GM12878 (cell line): ENCODE measurements around the gene OSGIN1. TPM values are rescaled to one million over a fixed set of nuclear protein-coding genes. Genes with fewer than 3 reads are reported as not detected.

Source experiments
- ATAC-seq: fragments of 200-7000 bp; cut with Tn5 transposase; 3 replicates; pipeline ENCODE4 v1.9.1; 2020; ENCODE audit warnings: mild to moderate bottlenecking, moderate library complexity
- BruUV-seq: library from RNA; stranded (reverse); fragments of 400-500 nt; replicated peaks from 2 replicates; lab custom pipeline; 2021; lab: Mats Ljungman, UMichigan
- CTCF ChIA-PET: fragments of 300-600 bp; sonication (Branson Sonifier 250); formaldehyde crosslinking; extraction: SDS; loops from one replicate; lab custom pipeline; 2021; ENCODE audit warnings: inconsistent platforms; lab: Yijun Ruan, JAX
- POLR2A ChIA-PET: fragments of 350-600 bp; formaldehyde crosslinking; extraction: SDS; loops from one replicate; lab custom pipeline; 2021; ENCODE audit warnings: inconsistent platforms; lab: Charles Lee
- RAD21 ChIA-PET: fragments of 300-600 bp; sonication (Branson Sonifier 250); formaldehyde crosslinking; loops from one replicate; lab custom pipeline; 2023; ENCODE audit warnings: antibody characterized with exemption; ENCODE audit not compliant: unreplicated experiment; lab: Charles Lee
- SMC1A ChIA-PET: fragments of 300-600 bp; sonication (Branson Sonifier 250); formaldehyde crosslinking; loops from one replicate; lab custom pipeline; 2023; ENCODE audit not compliant: unreplicated experiment, uncharacterized antibody; lab: Charles Lee
- DNase-seq: peaks from one replicate; pipeline ENCODE4 v3.0.0-alpha.2; 2011; ENCODE audit warnings: low read depth, low spot score
- FAIRE-seq: peaks from 3 replicates; lab custom pipeline; 2011; peaks lifted over from hg19 to GRCh38; lab: Jason Lieb, UNC
- H2AFZ ChIP-seq: 2 replicates; pipeline ENCODE4 v1.6.0; 2011; ENCODE audit warnings: low read depth, low read length, control low read depth; ENCODE audit not compliant: control insufficient read depth
- H3K27ac ChIP-seq: 2 replicates; pipeline ENCODE4 v1.5.1; 2011; ENCODE audit warnings: control low read depth; ENCODE audit not compliant: control insufficient read depth, insufficient read depth
- H3K27me3 ChIP-seq, 2 experiments: replicated peaks in 1 of 2; 2 replicates each; pipeline versions ENCODE4 v1.6.0 to v1.6.1; 2011; ENCODE audit warnings: low read length in 1 of 2; ENCODE audit not compliant: control insufficient read depth in 2 of 2, insufficient read depth in 2 of 2
- H3K36me3 ChIP-seq, 2 experiments: 2 replicates each; pipeline ENCODE4 v1.5.1; 2011; ENCODE audit warnings: low read length in 1 of 2; ENCODE audit not compliant: control insufficient read depth in 2 of 2, insufficient read depth in 2 of 2
- H3K4me1 ChIP-seq: 2 replicates; pipeline ENCODE4 v1.6.1; 2011; ENCODE audit warnings: mild to moderate bottlenecking, low read length, moderate library complexity, mixed read lengths; ENCODE audit not compliant: control insufficient read depth, insufficient read depth
- H3K4me2 ChIP-seq: 2 replicates; pipeline ENCODE4 v1.6.0; 2011; ENCODE audit warnings: control low read depth; ENCODE audit not compliant: control insufficient read depth, insufficient read depth
- H3K4me3 ChIP-seq: fragments of 200-600 bp; sonication (generic); 2 replicates; pipeline ENCODE4 v1.5.1; 2016
- H3K79me2 ChIP-seq: 2 replicates; pipeline ENCODE4 v1.6.0; 2011; ENCODE audit warnings: low read length; ENCODE audit not compliant: control insufficient read depth, insufficient read depth
- H3K9ac ChIP-seq: 2 replicates; pipeline ENCODE4 v1.8.0; 2011; ENCODE audit warnings: low read length, control low read depth, mixed read lengths; ENCODE audit not compliant: control insufficient read depth, insufficient read depth
- H3K9me3 ChIP-seq: replicated peaks from 3 replicates; pipeline ENCODE4 v1.5.1; 2011; ENCODE audit warnings: mild to moderate bottlenecking, low read length; ENCODE audit not compliant: control insufficient read depth, insufficient read depth
- H4K20me1 ChIP-seq: 2 replicates; pipeline ENCODE4 v1.6.0; 2011; ENCODE audit not compliant: control insufficient read depth, insufficient read depth
- ASH2L ChIP-seq: fragments of 300-600, 200-600 bp; sonication (generic); IDR thresholded peaks from 2 replicates; pipeline ENCODE4 v1.6.1; 2017; ENCODE audit warnings: low read depth, mild to moderate bottlenecking, borderline replicate concordance
- ATF2 ChIP-seq: IDR thresholded peaks from 2 replicates; pipeline ENCODE4 v1.6.1; 2012; ENCODE audit warnings: low read length, inconsistent platforms
- BCL3 ChIP-seq: IDR thresholded peaks from 2 replicates; pipeline ENCODE4 v1.6.1; 2011; ENCODE audit warnings: borderline replicate concordance, low read depth, mild to moderate bottlenecking, moderate library complexity, low read length; ENCODE audit not compliant: insufficient read depth, poor library complexity, severe bottlenecking
- BHLHE40 ChIP-seq, 2 experiments: fragments of 450-650 bp in 1 of 2; IDR thresholded peaks; 2 replicates each; pipeline ENCODE4 v1.6.1; 2011 to 2017; ENCODE audit warnings: low read depth in 2 of 2, borderline replicate concordance in 1 of 2, improper control_type of control experiment in 1 of 2, low read length in 1 of 2, mild to moderate bottlenecking in 1 of 2
- CHD4 ChIP-seq: fragments of 200-600 bp; sonication (generic); IDR thresholded peaks from 2 replicates; pipeline ENCODE4 v1.6.1; 2016; ENCODE audit warnings: mild to moderate bottlenecking
- EED ChIP-seq: sonication (generic); IDR thresholded peaks from 2 replicates; pipeline ENCODE4 v1.6.1; 2016; ENCODE audit warnings: antibody characterized with exemption, low read depth
- EP300 ChIP-seq, 2 experiments: fragments of 150-350 bp in 1 of 2; IDR thresholded peaks; 2 replicates each; pipeline ENCODE4 v1.6.1; 2011 to 2012; ENCODE audit warnings: low read depth in 2 of 2, low read length in 2 of 2, borderline replicate concordance in 1 of 2, improper control_type of control experiment in 1 of 2, inconsistent platforms in 1 of 2; ENCODE audit not compliant: control insufficient read depth in 1 of 2
- ESRRA ChIP-seq: IDR thresholded peaks from 2 replicates; pipeline ENCODE4 v1.6.1; 2012; ENCODE audit warnings: mild to moderate bottlenecking, low read length, improper control_type of control experiment
- HDAC6 ChIP-seq: fragments of 200-600 bp; sonication (generic); IDR thresholded peaks from one replicate; pipeline ENCODE4 v1.8.0; 2017; ENCODE audit warnings: antibody characterized with exemption; ENCODE audit not compliant: unreplicated experiment
- JUNB ChIP-seq: IDR thresholded peaks from 2 replicates; pipeline ENCODE4 v1.6.1; 2016; ENCODE audit warnings: antibody characterized with exemption, mild to moderate bottlenecking
- KDM1A ChIP-seq: fragments of 200-600 bp; sonication (generic); IDR thresholded peaks from 2 replicates; pipeline ENCODE4 v1.6.1; 2016; ENCODE audit warnings: borderline replicate concordance
- MXI1 ChIP-seq: fragments of 150-350 bp; IDR thresholded peaks from 2 replicates; pipeline ENCODE4 v1.6.1; 2011; ENCODE audit warnings: low read depth, mild to moderate bottlenecking, inconsistent platforms, low read length, improper control_type of control experiment
- MYC ChIP-seq: IDR thresholded peaks from 2 replicates; pipeline ENCODE4 v1.6.1; 2011; ENCODE audit warnings: mild to moderate bottlenecking, low read length, moderate library complexity, inconsistent platforms; ENCODE audit not compliant: insufficient read depth, insufficient replicate concordance, insufficient read length, severe bottlenecking
- NFXL1 ChIP-seq: fragments of 450-650 bp; IDR thresholded peaks from 2 replicates; pipeline ENCODE4 v1.6.1; 2017; ENCODE audit warnings: antibody characterized with exemption, mild to moderate bottlenecking, borderline replicate concordance
- NR2C2 ChIP-seq: IDR thresholded peaks from 2 replicates; pipeline ENCODE4 v1.6.1; 2011; ENCODE audit warnings: borderline replicate concordance, low read depth; ENCODE audit not compliant: control insufficient read depth, insufficient read length
- POLR2AphosphoS5 ChIP-seq: IDR thresholded peaks from 2 replicates; pipeline ENCODE4 v1.6.1; 2011; ENCODE audit warnings: mild to moderate bottlenecking, low read length, inconsistent platforms
- SMAD1 ChIP-seq: fragments of 450-650 bp; IDR thresholded peaks from 2 replicates; pipeline ENCODE4 v1.6.1; 2018; ENCODE audit warnings: mild to moderate bottlenecking, low read depth; ENCODE audit not compliant: partially characterized antibody
- SP1 ChIP-seq: IDR thresholded peaks from one replicate; pipeline ENCODE4 v1.6.1; 2011; ENCODE audit warnings: low read depth, low read length
- SPI1 ChIP-seq: IDR thresholded peaks from 2 replicates; pipeline ENCODE4 v1.6.1; 2011; ENCODE audit warnings: low read depth, mild to moderate bottlenecking, low read length, moderate library complexity, borderline replicate concordance; ENCODE audit not compliant: insufficient read depth
- SREBF2 ChIP-seq: IDR thresholded peaks from 2 replicates; pipeline ENCODE4 v1.6.1; 2012; ENCODE audit warnings: mild to moderate bottlenecking, low read length
- STAT3 ChIP-seq: IDR thresholded peaks from 2 replicates; pipeline ENCODE4 v1.6.1; 2011; ENCODE audit warnings: low read depth, low read length, improper control_type of control experiment
- TCF7 ChIP-seq: IDR thresholded peaks from 2 replicates; pipeline ENCODE4 v1.6.1; 2014; ENCODE audit warnings: antibody characterized with exemption, borderline replicate concordance
- ZSCAN29 ChIP-seq: fragments of 450-650 bp; IDR thresholded peaks from 2 replicates; pipeline ENCODE4 v1.6.1; 2017; ENCODE audit warnings: mild to moderate bottlenecking, moderate library complexity
- WGBS: methylation state at CpG from one replicate; pipeline ENCODE4 v1.1.6; 2016; ENCODE audit warnings: low lambda C conversion rate; ENCODE audit not compliant: insufficient replicate concordance, insufficient coverage; ENCODE audit errors: missing lambda C conversion rate; 5-methylcytosine and 5-hydroxymethylcytosine counted together
- in situ Hi-C: fragments of 300-500 bp; cut with MboI; formaldehyde crosslinking; loops from 9 replicates; pipeline ENCODE4 v1.14.3; 2018; ENCODE audit warnings: mixed read lengths
- intact Hi-C: fragments of 100-400 bp; cut with micrococcal nuclease; formaldehyde crosslinking; loops from one replicate; pipeline ENCODE4 v1.14.2; 2022; ENCODE audit not compliant: unreplicated experiment
- polyA plus RNA-seq, 11 experiments: library from polyadenylated mRNA; depleted of rRNA in 4 of 11; unstranded in 6 of 11; stranded (reverse) in 5 of 11; fragments of >200 nt; fragmentation: Nextera tagmentation in 4 of 11; fragmentation: Illumina TruSeq in 1 of 11; extraction: Ambion mirVana in 4 of 11; extraction: Trizol in 1 of 11; gene quantifications; 1 replicate in 1 of 11; 2 replicates in 10 of 11; pipeline versions ENCODE4 v1.2.1 to v1.2.3, GENCODE V29; 2011 to 2016; ENCODE audit warnings: inconsistent platforms in 2 of 11, missing spikeins in 2 of 11, low read depth in 1 of 11
- total RNA-seq, 4 experiments: library from RNA; depleted of rRNA in 3 of 4; stranded (reverse); fragments of >200 nt in 3 of 4; fragmentation: Illumina TruSeq in 1 of 4; extraction: Trizol in 1 of 4; gene quantifications; 2 replicates each; pipeline versions ENCODE4 v1.2.1 to v1.2.3, GENCODE V29; 2013 to 2021

The OSGIN1 gene
- total and polyA plus RNA-seq, 10 of the 15 experiments (the other 5 are each of a cell fraction or from before 2014, with no cell fraction given) = 0.06 to 0.18 (median 0.13) TPM; not detected in 5

GRCh38 chr16:83931556-83931955, 21.5 kb upstream of the OSGIN1 start (continued):
- TF ChIP-seq SREBF2 (no peak), SPI1 (no peak), ASH2L (no peak), ESRRA (no peak), EP300 (IDR thresholded peaks at IDR 0.05; ENCODE audit: borderline replicate concordance in 1 of 2, control insufficient read depth in 1 of 2, low read depth in 2 of 2, low read length in 2 of 2) (no peak), STAT3 (no peak), BHLHE40 (IDR thresholded peaks at IDR 0.05; ENCODE audit: borderline replicate concordance in 1 of 2, low read depth in 2 of 2, low read length in 1 of 2) (no peak), HDAC6 (no peak)

- H3K27me3 ChIP-seq = no peaks in the 10 kb centered on the region
- H3K36me3 ChIP-seq = no peaks in the 10 kb centered on the region
- no peaks in the 10 kb centered on the region for H3K79me2 ChIP-seq
- ChIA-PET POLR2A (no interaction called here), SMC1A (no interaction called here), CTCF (no interaction called here), RAD21 (no interaction called here)
- no peaks in the 10 kb centered on the region for H3K9me3 ChIP-seq
- H3K4me3 ChIP-seq = no peak overlapping the region
- intact Hi-C loops = no loop called here
- DNase-seq (no peak), FAIRE-seq (no peak), ATAC-seq (no peak)
- H3K9ac ChIP-seq = no peak overlapping the region
- whole genome bisulfite sequencing = 80% methylated on average over 10 of the region's 11 CpGs
- no peaks in the 10 kb centered on the region for H4K20me1 ChIP-seq
- no TSS peak for BruUV-seq
- in situ Hi-C loops = no loop called here
- H3K4me2 ChIP-seq = no peak overlapping the region
- no peaks in the 10 kb centered on the region for H3K4me1 ChIP-seq
- no peak overlapping the region for H3K27ac ChIP-seq
- no peak overlapping the region for H2AFZ ChIP-seq
- no peak for TF ChIP-seq EED
- no peak for TF ChIP-seq NFXL1
- no peak for TF ChIP-seq CHD4
- no peak for TF ChIP-seq TCF7
- no peak for TF ChIP-seq SP1
- TF ChIP-seq POLR2AphosphoS5 = no peak
- no peak for TF ChIP-seq MYC
- no peak for TF ChIP-seq HDAC6
- TF ChIP-seq SMAD1 = no peak
- no peak for TF ChIP-seq KDM1A
- TF ChIP-seq MXI1 = no peak
- no peak for TF ChIP-seq BCL3
- no peak for TF ChIP-seq NR2C2
- TF ChIP-seq JUNB = no peak
- TF ChIP-seq ZSCAN29 = no peak
- no peak for TF ChIP-seq ATF2
Observed at GRCh38 chr16:83932304-83932703, 20.7 kb upstream of the OSGIN1 start.
